EH (cell line): ENCODE measurements around the gene PATJ.
A peak's percentile ranks its signal among the peaks of the same experiment; 100 is the strongest.
"Not testable (repeated sequence)": the region's sequence is repeated elsewhere in the genome, so short reads cannot be mapped to it uniquely, and the experiment has no call there.

Source experiments
- DNase-seq: peaks from one replicate; pipeline ENCODE4 v3.0.0-alpha.2; 2015; ENCODE audit warnings: low read depth

PATJ gene

DNA sequence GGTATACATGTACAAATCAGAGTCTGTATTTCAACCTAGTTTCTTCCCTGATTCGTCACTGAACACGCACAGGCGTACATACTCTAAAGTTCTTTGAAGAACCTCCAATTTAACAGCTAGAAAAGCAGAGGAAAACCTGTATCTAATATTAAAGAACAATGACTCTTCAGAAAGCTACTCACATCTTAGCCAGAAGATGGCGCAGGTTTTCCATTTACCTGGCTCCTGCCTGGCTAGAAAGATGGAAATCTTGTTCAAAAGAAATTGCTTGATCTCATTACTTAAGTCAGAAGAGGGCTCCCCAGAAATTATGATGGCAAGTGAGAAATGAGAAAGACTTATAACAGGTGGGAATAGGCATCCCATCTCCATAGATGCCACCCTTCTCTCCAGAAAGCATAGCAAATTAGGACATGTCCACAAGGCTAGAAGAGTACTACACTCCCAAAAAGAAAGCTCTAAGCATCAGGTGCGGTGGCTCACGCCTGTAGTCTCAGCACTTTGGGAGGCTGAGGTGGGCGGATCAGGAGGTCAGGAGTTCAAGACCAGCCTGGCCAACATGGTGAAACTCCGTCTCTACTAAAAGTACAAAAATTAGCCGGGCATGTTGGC, 433.4 kb downstream of the PATJ start:
- peak; percentile 57 for DNase-seq

DNA sequence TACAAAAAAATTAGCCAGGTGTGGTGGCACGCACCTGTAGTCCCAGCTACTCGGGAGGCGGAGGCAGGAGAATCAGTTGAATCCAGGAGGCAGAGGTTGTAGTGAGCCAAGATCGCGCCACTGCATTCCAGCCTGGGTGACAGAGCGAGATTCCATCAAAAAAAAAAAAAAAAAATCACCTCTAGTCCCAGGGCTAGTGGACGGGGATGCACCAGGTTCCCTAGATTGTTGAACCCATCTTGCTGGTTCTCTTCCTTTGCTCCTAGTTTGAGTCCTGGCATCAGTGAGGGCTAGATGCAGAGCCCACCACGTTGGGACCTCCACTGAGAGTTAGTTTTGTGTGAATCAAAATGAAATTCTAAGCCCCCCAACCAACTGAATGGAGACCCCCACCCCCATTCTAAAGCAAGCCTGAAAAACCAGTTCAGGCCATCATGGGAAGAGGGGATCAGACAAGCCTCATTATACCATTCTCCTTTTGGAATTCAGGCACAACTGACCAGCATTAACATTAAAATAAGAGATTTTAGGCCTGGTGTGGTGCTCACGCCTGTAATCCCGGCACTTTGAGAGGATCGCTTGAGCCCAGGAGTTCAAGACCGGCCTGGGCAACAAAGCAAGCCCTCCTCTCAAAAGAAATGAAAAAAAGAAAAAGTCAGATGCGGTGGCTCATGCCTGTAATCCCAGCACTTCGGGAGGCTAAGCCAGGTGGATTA, 434.5 kb downstream of the PATJ start:
- no peak for DNase-seq

DNA sequence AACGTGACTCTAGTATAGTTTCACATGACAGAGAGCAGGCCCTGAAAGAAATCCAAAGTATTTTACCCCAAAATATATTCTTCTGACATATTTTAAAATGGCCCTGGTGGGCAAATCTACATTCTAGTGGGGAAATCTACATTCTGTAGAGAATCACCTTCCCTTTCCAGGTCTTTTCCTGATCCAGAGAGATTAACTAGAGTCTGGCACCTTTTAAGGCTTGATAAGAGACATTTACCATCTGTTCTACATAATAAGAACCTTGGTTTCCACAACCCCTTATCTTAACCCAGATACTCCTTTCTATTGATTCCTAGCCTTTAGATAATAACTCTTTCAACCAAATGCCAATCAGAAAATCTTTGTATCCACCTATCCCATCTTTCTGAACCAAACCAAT, 435.3 kb downstream of the PATJ start:
- no peak for DNase-seq

DNA sequence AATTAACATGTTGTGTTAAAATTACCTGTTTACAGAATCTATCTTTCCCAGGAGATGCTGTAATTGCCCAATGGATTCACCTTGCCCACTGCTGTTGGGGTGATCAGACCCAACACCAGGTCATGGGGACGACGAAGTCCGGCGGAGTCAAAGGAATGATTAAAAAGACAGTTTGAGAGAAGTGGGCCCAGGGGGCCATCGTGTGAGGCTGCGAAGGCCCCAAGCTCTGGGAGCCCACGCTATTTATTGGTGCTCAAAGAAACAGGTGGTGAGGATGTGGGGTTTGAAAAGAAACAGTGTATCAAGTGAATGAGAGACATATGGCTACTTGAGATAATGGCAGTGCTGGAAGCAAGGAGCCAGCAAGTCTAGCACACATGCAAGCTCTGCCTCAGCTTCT, 436.1 kb downstream of the PATJ start:
- DNase-seq, result no peak

DNA sequence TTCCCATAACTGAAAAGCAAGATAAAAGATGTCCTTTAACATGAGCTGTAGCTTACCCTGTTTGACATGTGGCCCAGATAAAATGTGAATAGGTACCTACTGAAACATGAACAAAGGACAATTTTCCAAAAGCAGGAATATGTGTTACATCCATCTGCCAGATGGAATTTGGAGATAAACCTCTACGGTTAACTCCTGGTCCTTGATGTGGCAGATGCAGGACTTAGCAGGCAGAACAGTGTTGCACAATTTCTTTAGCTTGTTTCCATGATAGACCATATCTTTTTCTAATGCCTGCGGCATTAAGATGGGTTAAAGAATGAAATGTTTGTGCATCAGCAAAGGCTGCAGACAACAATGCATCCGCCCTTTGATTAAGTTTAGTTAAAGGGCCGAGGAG, 437.8 kb downstream of the PATJ start:
- not testable (repeated sequence) for DNase-seq

DNA sequence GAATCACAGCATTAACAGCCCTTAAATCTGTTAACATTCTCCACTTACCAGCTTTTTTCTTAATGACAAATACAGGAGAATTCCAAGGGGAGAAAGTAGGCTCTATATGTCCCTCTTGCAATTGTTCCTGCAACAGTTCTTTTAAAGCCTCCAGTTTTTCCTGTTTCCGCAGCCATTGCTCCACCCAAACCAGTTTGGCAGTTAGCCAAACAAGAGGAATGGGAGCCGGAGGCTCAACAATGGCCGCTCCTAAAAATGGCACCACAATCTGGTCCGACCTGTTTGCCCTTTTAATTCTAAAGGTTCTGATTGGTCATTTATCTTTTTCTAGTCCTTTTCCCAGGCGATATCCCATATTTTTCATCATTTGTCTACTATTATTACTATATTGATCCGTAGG, 438.4 kb downstream of the PATJ start:
- no peak for DNase-seq

DNA sequence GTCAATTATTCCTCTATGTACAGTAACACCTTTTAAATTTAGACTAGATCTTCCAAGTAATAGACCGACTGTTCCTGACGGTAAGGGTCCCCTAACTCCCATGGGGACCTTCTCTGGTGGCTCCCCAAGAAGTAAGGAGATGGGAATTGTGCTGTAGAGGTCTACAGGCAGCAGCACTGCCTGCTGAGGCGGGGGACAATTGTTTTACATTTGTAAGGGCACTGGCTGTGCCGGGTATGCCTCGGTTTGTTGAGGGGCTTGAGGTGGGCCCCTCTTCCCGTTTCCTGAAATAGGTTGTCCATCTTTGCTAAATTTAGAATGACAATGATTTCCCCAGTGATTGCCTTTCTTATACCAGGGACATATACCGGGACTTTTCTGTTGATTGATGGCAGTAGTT, 439.3 kb downstream of the PATJ start:
- DNase-seq, result no peak

DNA sequence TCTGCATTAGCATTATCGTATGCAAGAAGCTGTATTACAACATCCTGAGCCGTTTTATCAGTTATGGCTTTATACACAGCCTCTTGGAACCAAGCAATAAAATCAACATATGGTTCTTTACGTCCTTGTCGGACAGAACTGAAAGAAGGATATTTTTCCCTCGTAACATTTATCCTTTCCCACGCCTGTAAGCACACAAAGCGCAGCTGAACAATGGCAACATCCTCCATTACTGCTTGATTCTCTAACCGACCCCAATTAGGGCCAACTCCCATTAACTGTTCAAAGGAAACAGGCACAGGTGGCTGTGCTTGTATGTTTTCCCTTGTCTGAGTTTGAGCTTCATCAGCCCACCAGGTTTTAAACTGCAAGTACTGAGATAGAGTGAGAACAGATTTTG, 439.9 kb downstream of the PATJ start:
- DNase-seq, result not testable (repeated sequence)

DNA sequence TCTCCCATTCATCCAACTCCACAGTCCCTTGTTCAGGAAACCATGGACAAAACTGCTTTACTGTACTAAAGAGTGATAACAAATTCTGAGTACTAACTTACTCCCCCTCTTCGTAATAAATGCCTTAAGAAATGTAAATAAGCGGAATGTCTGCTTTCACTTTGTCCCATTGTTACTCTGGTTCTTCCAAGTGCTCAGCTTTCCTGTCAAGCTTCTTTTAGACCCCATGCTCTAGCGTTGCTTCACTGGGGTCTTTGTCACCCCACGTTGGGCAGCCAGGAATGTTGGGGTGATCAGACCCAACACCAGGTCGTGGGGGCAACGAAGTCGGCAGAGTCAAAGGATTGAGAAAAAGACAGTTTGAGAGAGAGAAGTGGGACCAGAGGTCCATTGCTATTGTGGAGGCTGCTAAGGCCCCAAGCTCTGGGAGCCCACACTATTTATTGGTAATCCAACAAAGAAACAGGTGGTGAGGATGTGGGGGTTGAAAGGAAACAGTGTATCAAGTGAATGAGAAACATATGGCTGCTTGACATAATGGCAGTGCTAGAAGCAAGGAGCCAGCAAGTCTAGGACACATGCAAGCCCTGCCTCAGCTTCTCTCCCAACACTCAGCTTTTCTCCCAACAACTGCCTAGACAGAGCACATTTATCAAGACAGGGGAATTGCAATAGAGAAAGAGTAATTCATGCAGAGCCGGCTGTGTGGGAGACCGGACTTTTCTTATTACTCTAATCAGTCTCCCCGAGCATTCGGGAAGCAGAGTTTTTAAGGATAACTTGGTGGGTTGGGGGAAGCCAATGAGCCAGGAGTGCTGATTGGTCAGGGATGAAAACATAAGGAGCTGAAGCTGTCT, 441.1 kb downstream of the PATJ start:
- not testable (repeated sequence) for DNase-seq

DNA sequence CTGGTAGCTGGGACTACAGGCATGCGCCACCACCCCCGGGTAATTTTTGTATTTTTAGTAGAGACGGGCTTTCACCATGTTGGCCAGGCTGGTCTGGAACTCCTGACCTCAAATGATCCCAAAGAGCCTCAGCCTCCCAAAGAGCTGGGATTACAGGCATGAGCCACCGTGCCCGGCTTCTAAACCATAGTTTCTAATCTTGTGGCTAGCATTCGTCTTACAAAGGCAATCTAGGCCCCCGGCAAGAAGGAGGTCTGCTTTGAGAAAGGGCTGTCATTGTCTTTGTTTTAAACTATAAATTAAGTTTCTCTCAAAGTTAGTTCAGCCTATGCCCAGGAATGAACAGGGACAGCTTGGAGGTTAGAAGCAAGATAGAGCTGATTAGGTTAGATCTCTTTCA, 442.1 kb downstream of the PATJ start:
- DNase-seq, result no peak

DNA sequence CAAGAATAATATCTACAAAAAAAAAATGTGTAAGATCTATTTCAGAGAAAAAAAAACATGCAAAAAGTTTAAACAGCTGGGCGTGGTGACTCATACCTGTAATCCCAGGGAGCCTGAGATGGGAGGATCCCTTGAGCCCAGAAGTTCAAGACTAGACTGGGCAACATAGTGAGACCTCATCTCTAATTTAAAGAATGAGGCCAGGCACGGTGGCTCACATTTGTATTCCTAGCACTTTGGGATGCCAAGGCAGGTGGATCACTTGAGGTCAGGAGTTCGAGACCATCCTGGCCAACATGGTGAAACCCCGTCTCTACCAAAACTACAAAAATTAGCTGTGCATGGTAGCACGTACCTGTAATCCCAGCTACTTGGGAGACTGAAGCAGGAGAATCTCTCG, 443.0 kb downstream of the PATJ start:
- not testable (repeated sequence) for DNase-seq

DNA sequence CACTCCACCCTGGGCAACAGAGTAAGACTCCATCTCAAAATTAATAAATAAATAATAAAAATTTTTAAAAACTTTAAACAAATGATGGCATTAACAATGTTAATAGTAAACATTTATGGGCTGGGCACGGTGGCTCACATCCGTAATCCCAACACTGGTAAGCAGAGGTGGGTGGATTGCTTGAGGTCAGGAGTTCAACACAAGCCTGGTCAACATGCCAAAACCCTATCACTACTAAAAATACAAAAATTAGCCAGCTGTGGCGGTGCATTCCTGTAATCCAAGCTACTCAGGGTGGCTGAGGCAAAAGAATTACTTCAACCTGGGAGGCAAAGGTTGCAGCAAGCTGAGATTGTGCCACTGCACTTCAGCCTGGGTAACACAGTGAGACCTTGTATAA, 443.4 kb downstream of the PATJ start:
- DNase-seq, result no peak

DNA sequence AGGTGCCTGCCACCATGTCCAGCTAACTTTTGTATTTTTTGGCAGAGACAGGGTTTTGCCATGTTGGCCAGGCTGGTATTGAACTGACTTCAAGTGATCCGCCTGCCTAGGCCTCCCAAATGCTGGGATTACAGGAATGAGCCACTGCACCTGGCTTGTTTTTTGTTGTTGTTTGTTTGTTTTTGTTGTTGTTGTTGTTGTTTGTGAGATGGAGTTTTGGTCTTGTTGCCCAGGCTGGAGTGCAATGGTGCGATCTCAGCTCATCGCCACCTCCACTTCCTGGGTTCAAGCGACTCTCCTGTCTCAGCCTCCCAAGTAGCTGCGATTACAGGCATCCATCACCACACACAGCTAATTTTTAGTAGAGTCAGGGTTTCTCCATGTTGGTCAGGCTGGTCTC, 445.3 kb downstream of the PATJ start:
- no peak for DNase-seq

DNA sequence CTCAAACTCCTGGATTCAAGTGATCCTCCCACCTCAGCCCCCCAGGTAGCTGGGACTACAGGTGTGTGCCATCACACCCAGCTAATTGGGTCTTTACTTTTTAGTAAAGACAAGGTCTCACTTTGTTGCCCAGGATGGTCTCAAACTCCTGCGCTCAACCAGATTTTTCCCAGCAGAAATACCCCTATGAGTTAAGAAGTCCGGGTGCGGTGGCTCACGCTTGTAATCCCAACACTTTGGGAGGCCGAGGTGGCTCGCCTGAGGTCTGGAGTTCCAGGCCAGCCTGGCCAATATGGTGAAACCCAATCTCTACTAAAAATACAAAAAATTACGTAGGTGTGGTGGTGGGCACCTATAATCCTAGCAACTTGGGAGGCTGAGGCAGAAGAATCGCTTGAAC, 445.8 kb downstream of the PATJ start:
- no peak for DNase-seq

DNA sequence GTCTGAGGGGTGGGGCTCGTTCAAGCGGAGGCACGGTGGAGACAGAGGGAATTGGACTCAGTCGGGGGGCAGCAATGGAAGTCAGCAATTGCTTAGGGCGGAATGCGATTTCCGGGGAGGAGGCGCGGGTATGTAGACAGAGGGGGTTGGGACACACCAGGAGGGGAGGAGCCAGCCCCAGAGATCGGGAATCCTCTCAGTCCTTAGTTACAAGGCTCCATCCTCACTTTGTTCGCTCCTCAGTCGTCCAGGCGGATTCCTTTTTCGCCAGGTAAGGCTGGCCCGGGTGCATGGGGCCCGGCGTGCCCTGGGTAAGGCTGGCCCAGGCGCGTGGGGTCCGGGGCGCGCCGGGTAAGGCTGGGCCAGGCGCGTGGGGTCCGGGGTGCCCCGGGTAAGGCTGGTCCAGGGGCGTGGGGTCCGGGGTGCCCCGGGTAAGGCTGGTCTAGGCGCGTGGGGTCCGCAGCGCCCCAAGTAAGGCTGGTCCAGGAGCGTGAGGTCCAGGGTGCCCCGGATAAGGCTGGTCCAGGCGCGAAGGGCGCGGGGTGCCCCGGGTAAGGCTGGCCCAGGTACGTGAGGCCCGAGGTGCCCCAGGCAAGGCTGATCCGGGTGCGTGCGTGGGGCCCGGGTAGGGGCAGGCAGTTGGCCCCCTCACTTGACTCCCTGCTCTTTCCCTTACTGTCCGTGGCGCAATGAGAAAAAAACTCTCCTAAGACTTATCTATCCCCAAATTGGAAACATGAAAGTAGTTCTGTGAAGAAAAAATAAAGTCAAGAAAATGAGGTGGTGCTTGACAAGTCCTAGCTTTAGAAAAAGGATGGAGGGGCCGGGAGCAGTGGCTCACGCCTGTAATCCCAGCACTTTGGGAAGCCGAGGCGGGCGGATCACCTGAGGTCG, 452.6 kb downstream of the PATJ start, which contains the start of gene L1TD1:
Gene L1TD1 (plus strand): TSS at position 199 of the 894 bp plus-strand sequence. CDS start 11,780 bp downstream, outside the sequence.
- no peak for DNase-seq

DNA sequence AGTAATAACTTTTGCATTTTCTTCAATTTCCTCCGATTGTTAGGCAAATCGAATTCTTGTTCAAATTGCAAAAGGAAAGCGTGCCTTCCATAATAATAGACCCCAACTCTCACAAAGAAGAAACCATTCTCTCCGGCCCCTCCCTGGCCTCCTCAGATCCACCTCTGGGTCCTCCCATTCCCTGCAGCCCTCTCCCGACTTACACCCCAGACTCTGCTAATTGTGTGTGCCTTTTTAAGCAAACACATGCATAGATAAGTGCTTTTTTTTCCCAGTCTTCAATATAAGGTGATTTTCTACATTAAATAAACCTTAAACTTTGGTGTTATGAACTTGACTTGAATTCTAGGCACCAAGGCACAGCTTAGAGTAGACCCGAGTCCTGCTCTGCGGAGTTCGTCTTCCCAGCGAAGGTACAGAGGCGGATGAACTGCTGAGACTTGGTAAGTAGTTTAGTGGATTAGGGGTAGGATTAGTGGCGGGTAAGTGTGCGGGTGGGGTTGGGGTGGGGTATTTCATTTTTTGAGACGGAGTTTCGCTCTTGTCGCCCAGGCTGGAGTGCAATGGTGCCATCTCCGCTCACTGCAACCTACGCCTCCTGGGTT, 453.9 kb downstream of the PATJ start:
- no peak for DNase-seq

DNA sequence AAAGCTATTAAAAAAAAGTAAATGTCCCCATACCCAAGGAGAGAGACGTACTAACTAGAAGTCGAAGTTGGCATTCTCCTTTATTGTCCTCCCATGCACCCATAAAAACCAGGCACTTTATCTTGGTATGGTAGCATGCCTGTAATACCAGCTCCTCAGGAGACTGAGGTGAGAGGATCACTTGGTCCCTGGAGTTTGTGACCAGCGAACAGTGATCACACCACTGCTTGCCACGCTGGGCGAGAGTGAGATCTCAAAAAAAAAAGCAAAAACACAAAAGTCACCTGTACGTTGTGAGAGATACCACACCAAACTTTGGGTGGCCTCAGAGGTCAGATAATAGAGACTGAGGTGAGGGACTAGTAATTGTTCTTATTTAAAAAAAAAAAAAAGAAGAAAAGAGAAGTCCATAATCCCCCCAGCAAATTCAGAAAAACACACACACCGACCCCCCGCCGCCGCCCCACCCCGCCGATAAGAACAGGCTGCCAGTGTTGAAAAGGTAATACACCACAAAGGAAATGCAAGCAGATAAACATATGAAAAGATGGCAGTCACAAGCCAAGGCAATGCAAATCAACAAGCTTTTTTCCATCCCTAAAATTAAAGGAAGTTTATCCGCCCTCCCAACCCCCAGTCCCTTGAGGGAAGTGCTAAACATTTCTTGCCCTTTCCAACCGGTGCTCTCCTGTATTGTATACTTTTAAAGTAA, 455.9 kb downstream of the PATJ start:
- DNase-seq, result no peak

DNA sequence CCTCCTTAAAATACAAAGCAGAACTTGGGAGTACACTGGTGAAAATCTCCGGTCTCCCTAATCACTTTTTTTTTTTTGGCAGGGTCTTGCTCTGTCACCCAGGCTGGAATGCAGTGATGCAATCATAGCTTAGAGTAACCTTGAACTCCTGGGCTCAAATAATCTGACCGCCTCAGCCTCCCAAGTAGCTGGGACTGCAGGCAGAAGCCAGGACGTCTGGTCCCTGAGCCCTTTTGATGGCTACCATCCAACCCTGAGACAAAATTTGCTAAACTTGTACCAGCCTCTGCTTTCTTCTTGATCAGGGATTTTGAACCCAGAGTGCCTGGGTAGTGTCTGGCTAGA, 456.5 kb downstream of the PATJ start:
- peak; percentile 8 for DNase-seq

DNA sequence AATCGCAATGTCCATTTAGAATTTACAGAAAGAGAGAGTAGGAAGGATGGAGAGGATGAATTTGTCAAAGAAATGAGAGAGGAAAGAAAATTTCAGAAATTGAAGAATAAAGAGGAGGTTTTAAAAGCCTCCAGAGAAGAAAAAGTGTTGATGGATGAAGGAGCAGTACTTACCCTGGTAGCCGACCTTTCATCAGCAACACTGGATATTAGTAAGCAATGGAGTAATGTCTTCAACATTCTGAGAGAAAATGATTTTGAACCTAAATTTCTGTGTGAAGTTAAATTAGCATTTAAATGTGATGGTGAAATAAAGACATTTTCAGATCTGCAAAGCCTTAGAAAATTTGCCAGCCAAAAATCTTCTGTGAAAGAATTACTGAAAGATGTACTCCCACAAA, 464.9 kb downstream of the PATJ start:
- no peak for DNase-seq

DNA sequence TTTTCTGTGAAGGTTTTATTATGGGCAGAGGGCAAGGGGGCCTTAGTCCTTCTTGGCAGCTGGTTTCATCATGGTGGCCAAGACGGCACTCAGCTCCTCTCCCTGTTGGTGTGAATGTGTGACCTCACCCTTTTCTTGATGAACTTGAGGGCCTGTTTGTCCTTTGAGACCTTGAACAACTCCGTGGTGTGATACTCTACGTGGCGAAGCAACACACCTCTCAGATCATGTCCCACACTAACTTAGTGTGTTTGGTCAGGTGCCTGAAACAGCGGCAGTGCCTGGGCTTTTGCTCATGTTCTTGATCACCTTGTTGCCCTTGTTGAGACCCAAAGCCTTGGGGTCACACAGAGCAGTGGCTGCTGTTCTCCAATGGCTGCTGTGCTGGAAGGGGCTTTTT, 465.8 kb downstream of the PATJ start:
- DNase-seq, result no peak

DNA sequence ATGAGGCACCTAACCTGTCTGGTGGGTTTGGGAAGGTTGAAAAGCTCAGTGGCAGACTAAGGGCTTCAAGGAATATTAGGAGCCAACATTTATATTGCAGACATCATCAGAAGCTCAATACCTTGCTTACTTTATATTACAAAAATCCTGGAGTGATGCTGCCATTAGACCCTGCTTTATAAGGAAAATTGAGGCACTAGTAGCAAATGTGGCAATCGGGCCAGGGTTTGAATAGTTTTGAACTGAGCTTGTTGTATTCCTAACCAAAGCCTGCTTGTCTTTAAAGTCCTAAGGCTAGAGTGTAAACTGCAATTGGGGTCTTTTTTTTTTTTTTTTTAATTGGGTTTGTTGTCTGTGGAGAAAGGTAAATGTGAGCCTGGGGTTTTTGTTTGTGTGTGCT, 466.7 kb downstream of the PATJ start:
- DNase-seq, result no peak
